ENCODE data around the gene NAV3.

DNA sequence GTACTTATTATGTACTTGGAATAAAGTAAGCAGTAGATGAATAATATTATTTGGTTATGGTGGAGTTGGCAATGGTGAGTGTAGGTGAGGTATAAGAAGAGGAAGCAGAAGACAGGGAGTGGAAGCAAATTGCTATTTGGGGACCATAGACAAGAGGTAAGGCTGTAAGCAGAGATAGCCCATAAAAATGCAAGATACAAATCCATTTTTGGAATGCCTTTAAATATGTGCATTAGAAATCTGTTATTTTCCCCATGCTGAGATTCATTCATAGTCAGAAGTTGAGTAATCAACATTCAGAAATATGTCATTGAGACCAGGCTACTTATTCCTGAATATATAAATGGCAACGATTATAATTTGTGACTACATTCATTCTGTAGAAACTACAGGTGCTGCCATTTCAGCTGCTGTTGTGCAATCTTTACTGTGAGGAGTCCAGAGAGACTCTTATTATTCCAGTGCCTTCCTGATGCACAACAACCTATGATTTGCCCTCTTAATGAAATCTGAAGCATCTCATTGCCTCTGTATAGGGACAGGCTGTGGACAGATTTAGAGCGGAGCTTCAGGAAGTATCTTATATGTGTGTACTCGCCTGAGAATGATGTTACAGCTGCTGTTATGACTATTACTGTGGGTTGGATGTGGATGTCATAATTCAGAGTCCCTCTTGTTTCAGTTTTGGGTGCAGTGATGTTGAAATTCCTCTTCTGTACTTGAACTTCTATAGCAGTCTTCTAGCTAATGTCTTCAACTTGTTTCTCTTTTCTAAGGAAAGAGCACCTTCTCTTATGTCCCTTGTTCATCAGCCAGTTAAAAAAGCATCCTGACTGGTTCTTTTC, 173.8 kb downstream of the NAV3 start:
- TF ChIP-seq FOXA1 (IDR thresholded peaks at IDR 0.05) (no peak), SP1 (IDR thresholded peaks at IDR 0.05) (no peak), NFRKB (IDR thresholded peaks at IDR 0.05) (no peak), ZNF384 (IDR thresholded peaks at IDR 0.05) (no peak), LEF1 (IDR thresholded peaks at IDR 0.05; ENCODE audit: borderline replicate concordance) (no peak), FOXK2 (IDR thresholded peaks at IDR 0.05) (no peak), FOXM1 (IDR thresholded peaks at IDR 0.05; ENCODE audit: borderline replicate concordance) (no peak), TARDBP (IDR thresholded peaks at IDR 0.05) (no peak), ARNT (IDR thresholded peaks at IDR 0.05) (no peak), ELF4 (IDR thresholded peaks at IDR 0.05) (no peak)
- TF ChIP-seq, protein P1, sequence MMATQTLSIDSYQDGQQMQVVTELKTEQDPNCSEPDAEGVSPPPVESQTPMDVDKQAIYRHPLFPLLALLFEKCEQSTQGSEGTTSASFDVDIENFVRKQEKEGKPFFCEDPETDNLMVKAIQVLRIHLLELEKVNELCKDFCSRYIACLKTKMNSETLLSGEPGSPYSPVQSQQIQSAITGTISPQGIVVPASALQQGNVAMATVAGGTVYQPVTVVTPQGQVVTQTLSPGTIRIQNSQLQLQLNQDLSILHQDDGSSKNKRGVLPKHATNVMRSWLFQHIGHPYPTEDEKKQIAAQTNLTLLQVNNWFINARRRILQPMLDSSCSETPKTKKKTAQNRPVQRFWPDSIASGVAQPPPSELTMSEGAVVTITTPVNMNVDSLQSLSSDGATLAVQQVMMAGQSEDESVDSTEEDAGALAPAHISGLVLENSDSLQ (IDR thresholded peaks at IDR 0.05) = no peak

All from HEK293T (cell line).